ENCODE data around the gene HEATR3. TPM values are rescaled to one million over a fixed set of nuclear protein-coding genes. Genes with fewer than 3 reads are reported as not detected.

The HEATR3 gene
- total and polyA plus RNA-seq, 2 experiments from 2014 or later = 7.5 to 29.9 TPM

DNA sequence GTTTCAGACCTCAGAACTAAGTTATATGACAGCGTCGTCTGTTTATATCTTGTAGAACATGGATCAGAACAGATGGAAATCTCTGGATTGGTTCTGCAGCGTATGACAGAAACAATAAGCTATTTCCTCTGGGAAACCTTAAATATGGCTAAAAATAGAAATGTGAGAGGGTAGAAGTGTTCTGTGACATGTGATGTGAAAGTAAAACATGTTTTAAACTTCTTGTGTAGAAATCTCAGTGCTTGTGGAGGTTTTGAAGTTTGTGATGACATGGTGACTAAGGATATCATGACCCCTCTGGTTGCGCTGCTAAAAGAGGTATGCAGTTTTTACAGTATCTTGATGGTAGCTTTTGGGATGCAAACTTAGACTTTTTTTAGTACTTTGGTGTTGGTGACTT lies 2.8 kb downstream of the HEATR3 start:
- no peak for DNase-seq (ENCODE audit: low spot score)
- Histone ChIP-seq H3K79me2 (replicated peaks; ENCODE audit: insufficient read depth) (peaks cover 26% of the 10 kb centered on the region), H2AFZ (no peak overlapping the region), H3K4me3 (no peak overlapping the region), H3K27ac (ENCODE audit: low read depth) (no peak overlapping the region), H3K4me2 (no peak overlapping the region), H3K36me3 (ENCODE audit: insufficient read depth) (peaks cover 4% of the 10 kb centered on the region; the same call in 1 of the 2 replicates), H3K9me2 (ENCODE audit: insufficient read depth) (no peaks in the 10 kb centered on the region), H3K4me1 (ENCODE audit: insufficient read depth) (peaks cover 8% of the 10 kb centered on the region; the same call in 1 of the 2 replicates), H3F3A (replicated peaks; ENCODE audit: low read depth) (0 out of 2 replicates have a peak, but pooled peaks cover 2% of the 10 kb centered on the region), H4K20me1 (replicated peaks; ENCODE audit: insufficient read depth) (peaks cover 18% of the 10 kb centered on the region; the same call in 1 of the 2 replicates), H3K27me3 (ENCODE audit: insufficient read depth) (no peaks in the 10 kb centered on the region)
- no peak for ATAC-seq
- H3K27me3 Mint-ChIP-seq (ENCODE audit: insufficient read depth, low read depth, poor library complexity) = peaks cover 6% of the 10 kb centered on the region
- H3K27ac Mint-ChIP-seq = no peak overlapping the region
- peaks cover 31% of the 10 kb centered on the region for H3K36me3 Mint-ChIP-seq (ENCODE audit: low read depth)
- no peaks in the 10 kb centered on the region for H3K9me3 Mint-ChIP-seq
- no peak for TF ChIP-seq CREB1 (CRISPR knock-in tag; IDR thresholded peaks at IDR 0.05; ENCODE audit: low read depth)
- TF ChIP-seq POLR2AphosphoS5 (IDR thresholded peaks at IDR 0.05; ENCODE audit: low read depth) = no peak
- no peak for TF ChIP-seq EZH2phosphoT487 (IDR thresholded peaks at IDR 0.05; ENCODE audit: unreplicated experiment)
- no peak for TF ChIP-seq ZNF331 (CRISPR knock-in tag; IDR thresholded peaks at IDR 0.05; ENCODE audit: low read depth)
- TF ChIP-seq NANOG (IDR thresholded peaks at IDR 0.05; ENCODE audit: borderline replicate concordance) = no peak
- TF ChIP-seq, protein P1, sequence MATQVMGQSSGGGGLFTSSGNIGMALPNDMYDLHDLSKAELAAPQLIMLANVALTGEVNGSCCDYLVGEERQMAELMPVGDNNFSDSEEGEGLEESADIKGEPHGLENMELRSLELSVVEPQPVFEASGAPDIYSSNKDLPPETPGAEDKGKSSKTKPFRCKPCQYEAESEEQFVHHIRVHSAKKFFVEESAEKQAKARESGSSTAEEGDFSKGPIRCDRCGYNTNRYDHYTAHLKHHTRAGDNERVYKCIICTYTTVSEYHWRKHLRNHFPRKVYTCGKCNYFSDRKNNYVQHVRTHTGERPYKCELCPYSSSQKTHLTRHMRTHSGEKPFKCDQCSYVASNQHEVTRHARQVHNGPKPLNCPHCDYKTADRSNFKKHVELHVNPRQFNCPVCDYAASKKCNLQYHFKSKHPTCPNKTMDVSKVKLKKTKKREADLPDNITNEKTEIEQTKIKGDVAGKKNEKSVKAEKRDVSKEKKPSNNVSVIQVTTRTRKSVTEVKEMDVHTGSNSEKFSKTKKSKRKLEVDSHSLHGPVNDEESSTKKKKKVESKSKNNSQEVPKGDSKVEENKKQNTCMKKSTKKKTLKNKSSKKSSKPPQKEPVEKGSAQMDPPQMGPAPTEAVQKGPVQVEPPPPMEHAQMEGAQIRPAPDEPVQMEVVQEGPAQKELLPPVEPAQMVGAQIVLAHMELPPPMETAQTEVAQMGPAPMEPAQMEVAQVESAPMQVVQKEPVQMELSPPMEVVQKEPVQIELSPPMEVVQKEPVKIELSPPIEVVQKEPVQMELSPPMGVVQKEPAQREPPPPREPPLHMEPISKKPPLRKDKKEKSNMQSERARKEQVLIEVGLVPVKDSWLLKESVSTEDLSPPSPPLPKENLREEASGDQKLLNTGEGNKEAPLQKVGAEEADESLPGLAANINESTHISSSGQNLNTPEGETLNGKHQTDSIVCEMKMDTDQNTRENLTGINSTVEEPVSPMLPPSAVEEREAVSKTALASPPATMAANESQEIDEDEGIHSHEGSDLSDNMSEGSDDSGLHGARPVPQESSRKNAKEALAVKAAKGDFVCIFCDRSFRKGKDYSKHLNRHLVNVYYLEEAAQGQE (IDR thresholded peaks at IDR 0.05; ENCODE audit: unreplicated experiment) = no peak
- peaks cover 16% of the 10 kb centered on the region for H3K4me1 Mint-ChIP-seq
- no peak overlapping the region for H3K4me3 Mint-ChIP-seq

GRCh38 chr16:50069060-50069459 lies 3.3 kb downstream of the HEATR3 start:
- Histone ChIP-seq H3K4me2 (no peak overlapping the region), H3K27ac (ENCODE audit: low read depth) (no peak overlapping the region), H3K27me3 (ENCODE audit: insufficient read depth) (no peaks in the 10 kb centered on the region), H2AFZ (no peak overlapping the region), H3F3A (replicated peaks; ENCODE audit: low read depth) (0 out of 2 replicates have a peak, but pooled peaks cover 2% of the 10 kb centered on the region), H3K4me1 (ENCODE audit: insufficient read depth) (peaks cover 8% of the 10 kb centered on the region; the same call in 1 of the 2 replicates), H3K79me2 (replicated peaks; ENCODE audit: insufficient read depth) (peaks cover 26% of the 10 kb centered on the region), H4K20me1 (replicated peaks; ENCODE audit: insufficient read depth) (peaks cover 18% of the 10 kb centered on the region; the same call in 1 of the 2 replicates), H3K4me3 (no peak overlapping the region), H3K36me3 (ENCODE audit: insufficient read depth) (peaks cover 4% of the 10 kb centered on the region; the same call in 1 of the 2 replicates), H3K9me2 (ENCODE audit: insufficient read depth) (no peaks in the 10 kb centered on the region)
- H3K27ac Mint-ChIP-seq = no peak overlapping the region
- no peak for ATAC-seq
- no peaks in the 10 kb centered on the region for H3K9me3 Mint-ChIP-seq
- no peak for TF ChIP-seq CREB1 (CRISPR knock-in tag; IDR thresholded peaks at IDR 0.05; ENCODE audit: low read depth)
- peaks cover 6% of the 10 kb centered on the region for H3K27me3 Mint-ChIP-seq (ENCODE audit: insufficient read depth, low read depth, poor library complexity)
- no peak for DNase-seq (ENCODE audit: low spot score)
- H3K4me3 Mint-ChIP-seq = no peak overlapping the region
- peaks cover 16% of the 10 kb centered on the region for H3K4me1 Mint-ChIP-seq
- H3K36me3 Mint-ChIP-seq (ENCODE audit: low read depth) = peaks cover 31% of the 10 kb centered on the region
